GM21576 (cell line): ENCODE results near the gene RAB11FIP4.

Experiments
- ATAC-seq: cut with Tn5 transposase; IDR thresholded peaks from one replicate; pipeline ENCODE4 v1.9.1; 2021; ENCODE audit warnings: mild to moderate bottlenecking, moderate library complexity; ENCODE audit not compliant: unreplicated experiment

Gene RAB11FIP4

GRCh38 chr17:31457391-31458234 lies 66.1 kb downstream of the RAB11FIP4 start:
- ATAC-seq: no peak

- ATAC-seq: no peak
Measured at GRCh38 chr17:31458829-31459228, 67.4 kb downstream of the RAB11FIP4 start.

- no peak for ATAC-seq
Measured at GRCh38 chr17:31459716-31460115, 68.2 kb downstream of the RAB11FIP4 start.

- ATAC-seq: no peak
Measured at GRCh38 chr17:31460226-31460721, 68.8 kb downstream of the RAB11FIP4 start.

- no peak for ATAC-seq
Measured at GRCh38 chr17:31461227-31461810, 69.8 kb downstream of the RAB11FIP4 start.

GRCh38 chr17:31462261-31462660 lies 70.8 kb downstream of the RAB11FIP4 start:
- no peak for ATAC-seq

GRCh38 chr17:31466096-31466760 lies 74.8 kb downstream of the RAB11FIP4 start:
- no peak for ATAC-seq

GRCh38 chr17:31467502-31468256 lies 76.2 kb downstream of the RAB11FIP4 start:
- no peak for ATAC-seq

- no peak for ATAC-seq
Measured at GRCh38 chr17:31469959-31470358, 78.5 kb downstream of the RAB11FIP4 start.

GRCh38 chr17:31470592-31470991 lies 79.1 kb downstream of the RAB11FIP4 start:
- no peak for ATAC-seq

GRCh38 chr17:31472137-31472536 lies 80.7 kb downstream of the RAB11FIP4 start:
- no peak for ATAC-seq

- no peak for ATAC-seq
Measured at GRCh38 chr17:31475378-31476162, 84.1 kb downstream of the RAB11FIP4 start.

- ATAC-seq: no peak
Measured at GRCh38 chr17:31476525-31477416, 85.3 kb downstream of the RAB11FIP4 start.

GRCh38 chr17:31477417-31478055 lies 86.1 kb downstream of the RAB11FIP4 start:
- ATAC-seq: no peak

GRCh38 chr17:31479062-31479408 lies 87.6 kb downstream of the RAB11FIP4 start:
- ATAC-seq: no peak

- ATAC-seq: no peak
Measured at GRCh38 chr17:31479524-31479923, 88.0 kb downstream of the RAB11FIP4 start.

GRCh38 chr17:31480067-31480466 lies 88.6 kb downstream of the RAB11FIP4 start:
- no peak for ATAC-seq

- no peak for ATAC-seq
Measured at GRCh38 chr17:31480904-31481782, 89.7 kb downstream of the RAB11FIP4 start.
